K562 (cell line): ENCODE results near the gene TMEM217. TPM values are rescaled to one million over a fixed set of nuclear protein-coding genes. Genes with fewer than 3 reads are reported as not detected.

ENCODE experiments used
- ATAC-seq: fragments of 200-7000 bp; cut with Tn5 transposase; 3 replicates; pipeline ENCODE4 v1.9.1; 2020; ENCODE audit warnings: moderate library complexity
- BruUV-seq: library from RNA; stranded (reverse); fragments of 400-500 nt; replicated peaks from 2 replicates; lab custom pipeline; 2021; lab: Mats Ljungman, UMichigan
- CTCF ChIA-PET: fragments of 300-600 bp; formaldehyde crosslinking; extraction: SDS; loops from one replicate; lab custom pipeline; 2021; ENCODE audit warnings: low intra/inter-chr PET ratio; lab: Yijun Ruan, JAX
- POLR2A ChIA-PET: fragments of 300-600, 350-650 bp; sonication (Branson Sonifier 250); formaldehyde crosslinking; extraction: SDS; loops from one replicate; lab custom pipeline; 2021; ENCODE audit warnings: antibody characterized with exemption, inconsistent platforms; lab: Yijun Ruan, JAX
- DNase-seq, 4 experiments: peaks; one replicate each; pipeline versions ENCODE4 v3.0.0 to v3.0.0-alpha.2; 2011 to 2018; ENCODE audit warnings: low spot score in 3 of 4, mixed read lengths in 3 of 4; ENCODE audit errors: extremely low read depth in 1 of 4
- FAIRE-seq: peaks from 2 replicates; lab custom pipeline; 2011; peaks lifted over from hg19 to GRCh38; lab: Jason Lieb, UNC
- H2AFZ ChIP-seq: 2 replicates; pipeline ENCODE4 v1.6.0; 2011; ENCODE audit warnings: low read depth, low read length, control low read depth, inconsistent platforms
- H3K27ac ChIP-seq: fragments of 200-600 bp; 3 replicates; pipeline ENCODE4 v1.8.0; 2011; ENCODE audit warnings: low read depth, mild to moderate bottlenecking, control low read depth, inconsistent platforms, low read length, moderate library complexity, mixed read lengths; ENCODE audit errors: extremely low read depth
- H3K27me3 ChIP-seq, 2 experiments: fragments of 300-600 bp in 1 of 2; 2 replicates in 1 of 2; 3 replicates in 1 of 2; pipeline versions ENCODE4 v1.6.0 to v1.8.0; 2011; ENCODE audit warnings: inconsistent platforms in 2 of 2, low read length in 2 of 2, mild to moderate bottlenecking in 1 of 2, mixed read lengths in 1 of 2, moderate library complexity in 1 of 2; ENCODE audit not compliant: control insufficient read depth in 2 of 2, insufficient read depth in 2 of 2
- H3K36me3 ChIP-seq: fragments of 300-600 bp; 3 replicates; pipeline ENCODE4 v1.8.0; 2011; ENCODE audit warnings: mild to moderate bottlenecking, low read length, inconsistent platforms; ENCODE audit not compliant: control insufficient read depth, insufficient read depth
- H3K4me1 ChIP-seq, 2 experiments: fragments of 200-600 bp in 1 of 2; replicated peaks in 1 of 2; 2 replicates in 1 of 2; 3 replicates in 1 of 2; pipeline versions ENCODE4 v1.5.1 to v1.8.0; 2011; ENCODE audit warnings: inconsistent platforms in 2 of 2, low read length in 2 of 2, mild to moderate bottlenecking in 1 of 2, mixed read lengths in 1 of 2, moderate library complexity in 1 of 2; ENCODE audit not compliant: control insufficient read depth in 2 of 2, insufficient read depth in 2 of 2
- H3K4me2 ChIP-seq: 2 replicates; pipeline ENCODE4 v1.6.1; 2011; ENCODE audit warnings: low read length, control low read depth, inconsistent platforms, mixed read lengths; ENCODE audit not compliant: insufficient read depth
- H3K4me3 ChIP-seq: fragments of 200-600 bp; sonication (generic), shearing (Covaris generic); 2 replicates; pipeline ENCODE4 v1.5.1; 2016; ENCODE audit warnings: control low read depth, inconsistent platforms
- H3K79me2 ChIP-seq: fragments of 200-600 bp; 3 replicates; pipeline ENCODE4 v1.8.0; 2011; ENCODE audit warnings: low read length, inconsistent platforms; ENCODE audit not compliant: control insufficient read depth, insufficient read depth
- H3K9ac ChIP-seq, 2 experiments: 2 replicates each; pipeline versions ENCODE4 v1.6.0 to v1.6.1; 2011; ENCODE audit warnings: low read depth in 2 of 2, low read length in 2 of 2, control low read depth in 1 of 2, inconsistent platforms in 1 of 2, mild to moderate bottlenecking in 1 of 2, mixed read lengths in 1 of 2; ENCODE audit not compliant: insufficient read depth in 1 of 2
- H3K9me1 ChIP-seq: one replicate; pipeline ENCODE4 v1.6.0; 2011; ENCODE audit warnings: inconsistent platforms, mild to moderate bottlenecking, low read length, moderate library complexity; ENCODE audit not compliant: control insufficient read depth, insufficient read depth
- H3K9me3 ChIP-seq: replicated peaks from 2 replicates; pipeline ENCODE4 v1.5.1; 2011; ENCODE audit warnings: low read depth, low read length, inconsistent platforms; ENCODE audit not compliant: control insufficient read depth, insufficient read depth
- H4K20me1 ChIP-seq: replicated peaks from 2 replicates; pipeline ENCODE4 v1.6.1; 2011; ENCODE audit warnings: low read length, inconsistent platforms, mixed read lengths; ENCODE audit not compliant: control insufficient read depth, insufficient read depth
- BCL6 ChIP-seq: fragments of 250-450 bp; sonication (Bioruptor Pico); IDR thresholded peaks from 2 replicates; pipeline ENCODE4 v1.4.0; 2020
- CHD4 ChIP-seq: fragments of 200-600 bp; sonication (generic); IDR thresholded peaks from 3 replicates; pipeline ENCODE4 v1.6.1; 2012; ENCODE audit warnings: low read depth, mild to moderate bottlenecking, mixed read lengths, low read length, inconsistent platforms; ENCODE audit not compliant: insufficient read depth, insufficient replicate concordance, poor library complexity, severe bottlenecking
- DLX4 ChIP-seq: fragments of 250-450 bp; sonication (Bioruptor Pico); IDR thresholded peaks from 2 replicates; pipeline ENCODE4 v1.6.1; 2021; ENCODE audit warnings: mild to moderate bottlenecking
- ESRRB ChIP-seq: fragments of 250-450 bp; sonication (Bioruptor Pico); IDR thresholded peaks from 2 replicates; pipeline ENCODE4 v1.5.0; 2020; ENCODE audit warnings: mild to moderate bottlenecking, moderate library complexity, borderline replicate concordance
- FOS ChIP-seq: IDR thresholded peaks from 3 replicates; pipeline ENCODE4 v1.6.1; 2011; ENCODE audit not compliant: insufficient read length; ENCODE audit errors: extremely low read depth
- FOXP1 ChIP-seq: sonication (generic); formaldehyde crosslinking; IDR thresholded peaks from 2 replicates; pipeline ENCODE4 v1.8.0; 2022; ENCODE audit warnings: mild to moderate bottlenecking, missing genetic modification reagents
- HNRNPH1 ChIP-seq: fragments of 200-400 bp; formaldehyde crosslinking; optimal IDR thresholded peaks from 2 replicates; pipeline ENCODE3; 2017; ENCODE audit warnings: low read depth, mild to moderate bottlenecking, low read length, moderate library complexity
- ZC3H11A ChIP-seq: IDR thresholded peaks from 2 replicates; pipeline ENCODE4 v1.6.1; 2012; ENCODE audit warnings: low read depth, low read length, improper control_type of control experiment
- ZNF76 ChIP-seq: fragments of 250-450 bp; sonication (Bioruptor Pico); IDR thresholded peaks from 2 replicates; pipeline ENCODE4 v1.4.0; 2020; ENCODE audit warnings: mild to moderate bottlenecking, moderate library complexity, borderline replicate concordance
- WGBS: fragments of 100-300 bp; shearing (Covaris generic); methylation state at CpG from one replicate; pipeline ENCODE4 v1.1.6; 2016; ENCODE audit warnings: low coverage, mixed read lengths; ENCODE audit not compliant: insufficient coverage; ENCODE audit errors: missing lambda C conversion rate; 5-methylcytosine and 5-hydroxymethylcytosine counted together
- in situ Hi-C: fragments of 300-500 bp; cut with MboI; formaldehyde crosslinking; loops from 4 replicates; pipeline ENCODE4 v1.15.0; 2018; ENCODE audit warnings: inconsistent platforms, mixed read lengths
- intact Hi-C: fragments of 100-400 bp; cut with micrococcal nuclease; formaldehyde crosslinking; loops from 2 replicates; pipeline ENCODE4 v1.14.2; 2022
- polyA plus RNA-seq, 8 experiments: library from polyadenylated mRNA; depleted of rRNA in 4 of 8; stranded (reverse) in 5 of 8; unstranded in 3 of 8; fragments of >200 nt; fragmentation: Nextera tagmentation in 2 of 8; fragmentation: Illumina TruSeq in 1 of 8; extraction: Ambion mirVana in 2 of 8; extraction: Trizol in 1 of 8; gene quantifications; 2 replicates each; pipeline versions ENCODE4 v1.2.1 to v1.2.3, GENCODE V29; 2011 to 2014; ENCODE audit warnings: inconsistent platforms in 1 of 8, missing spikeins in 1 of 8
- total RNA-seq, 7 experiments: library from RNA; depleted of rRNA in 6 of 7; stranded (reverse); fragments of >200 nt in 6 of 7; fragmentation: Illumina TruSeq in 2 of 7; extraction: Trizol in 2 of 7; gene quantifications; 2 replicates each; pipeline versions ENCODE4 v1.2.1 to v1.2.3, GENCODE V29; 2011 to 2021; ENCODE audit warnings: low replicate concordance in 1 of 7

The TMEM217 gene
- total and polyA plus RNA-seq, 9 of the 15 experiments (the other 6 are each of a cell fraction or from before 2014, with no cell fraction given) = 1.3 to 8.0 (median 1.9) TPM

GRCh38 chr6:37275350-37275749, 17.4 kb upstream of the TMEM217 start:
- no peaks in the 10 kb centered on the region for H3K27me3 ChIP-seq
- intact Hi-C loops = no loop called here
- in situ Hi-C loops = no loop called here
- H3K36me3 ChIP-seq = peaks cover 48% of the 10 kb centered on the region
- no peaks in the 10 kb centered on the region for H3K9me1 ChIP-seq
- POLR2A ChIA-PET = interaction anchor here (0.6 to 2.3 kb wide), 3 partner anchors 17 to 84 kb away, joined by 3 to 8 read pairs (median 3); partner anchors contain the start of genes TBC1D22B and TMEM217
- BruUV-seq = no TSS peak
- no peak overlapping the region for H3K27ac ChIP-seq
- H3K4me2 ChIP-seq = no peak overlapping the region
- CTCF ChIA-PET = no interaction called here
- no peak for TF ChIP-seq CHD4
- TF ChIP-seq HNRNPH1 = no peak
- TF ChIP-seq FOS = no peak
- no peak for TF ChIP-seq ZC3H11A
- no peak for TF ChIP-seq FOXP1 (CRISPR knock-in tag)
- TF ChIP-seq ESRRB (CRISPR knock-in tag) = no peak
- no peaks in the 10 kb centered on the region; a peak in 1 of 5 replicates for H3K4me1 ChIP-seq
- no peak overlapping the region for H3K4me3 ChIP-seq
- WGBS = 83% methylated on average over 1 of the region's 1 CpG
- H3K79me2 ChIP-seq = peaks cover 33% of the 10 kb centered on the region
- ATAC-seq (no peak), DNase-seq (no peak), FAIRE-seq (no peak)
- H2AFZ ChIP-seq = no peak overlapping the region
- no peaks in the 10 kb centered on the region; the same call in 1 of the 2 replicates for H4K20me1 ChIP-seq
- H3K9me3 ChIP-seq = no peaks in the 10 kb centered on the region
- no peak overlapping the region for H3K9ac ChIP-seq

GRCh38 chr6:37273690-37274089, 15.7 kb upstream of the TMEM217 start:
- ChIA-PET POLR2A (interaction anchor here (0.6 to 2.1 kb wide), 4 partner anchors 14 to 365 kb away, joined by 3 to 6 read pairs (median 3); partner anchors contain the start of genes TBC1D22B and TMEM217), CTCF (interaction anchor here (0.6 kb wide), 1 partner anchor 25 kb away, joined by 3 read pairs; no protein-coding TSS in a partner anchor)
- H3K27ac ChIP-seq = no peak overlapping the region
- no peaks in the 10 kb centered on the region; the same call in 1 of the 2 replicates for H4K20me1 ChIP-seq
- H3K4me3 ChIP-seq = no peak overlapping the region
- H3K9ac ChIP-seq = no peak overlapping the region
- H3K36me3 ChIP-seq = peaks cover 41% of the 10 kb centered on the region
- no peak for ATAC-seq
- H3K9me3 ChIP-seq = no peaks in the 10 kb centered on the region
- 71% methylated on average over 3 of the region's 3 CpGs for WGBS
- H3K9me1 ChIP-seq = no peaks in the 10 kb centered on the region
- no peaks in the 10 kb centered on the region for H3K27me3 ChIP-seq
- in situ Hi-C loops = no loop called here
- TF ChIP-seq BCL6 (CRISPR knock-in tag) = no peak
- no peak for TF ChIP-seq ZNF76 (CRISPR knock-in tag)
- TF ChIP-seq DLX4 (CRISPR knock-in tag) = no peak
- H3K4me1 ChIP-seq = no peaks in the 10 kb centered on the region; a peak in 1 of 5 replicates
- no TSS peak for BruUV-seq
- DNase-seq = no peak
- H2AFZ ChIP-seq = no peak overlapping the region
- H3K4me2 ChIP-seq = no peak overlapping the region
- intact Hi-C loops = no loop called here
- H3K79me2 ChIP-seq = peaks cover 31% of the 10 kb centered on the region
- no peak for FAIRE-seq
